Thyroid gland (tissue), 4 donors: ENCODE results near the gene PRKRIP1. TPM values are rescaled to one million over a fixed set of nuclear protein-coding genes. Genes with fewer than 3 reads are reported as not detected.

ENCODE experiments used
- DNase-seq, 2 donors: peaks; one replicate each; pipeline ENCODE4 v3.0.0-alpha.2; 2019
- H3K27ac ChIP-seq, 3 donors: fragments of 200-600 bp; sonication (generic); 1 replicate in 2 of 3; 2 replicates in 1 of 3; pipeline ENCODE4 v1.5.1; 2016 to 2019; ENCODE audit warnings: mild to moderate bottlenecking in 1 of 3, moderate library complexity in 1 of 3
- H3K27me3 ChIP-seq: fragments of 200-600 bp; sonication (generic); one replicate; pipeline ENCODE4 v1.5.1; 2019
- H3K36me3 ChIP-seq, 2 donors: fragments of 200-600 bp; sonication (generic); one replicate each; pipeline ENCODE4 v1.5.1; 2016 to 2019
- H3K4me1 ChIP-seq, 2 donors: fragments of 200-600 bp; sonication (generic); one replicate each; pipeline ENCODE4 v1.5.1; 2017 to 2019
- H3K4me3 ChIP-seq, 3 donors: fragments of 200-600 bp; sonication (generic); replicated peaks in 1 of 3; 1 replicate in 2 of 3; 2 replicates in 1 of 3; pipeline ENCODE4 v1.5.1; 2016; ENCODE audit warnings: mild to moderate bottlenecking in 1 of 3
- H3K9me3 ChIP-seq: fragments of 200-600 bp; sonication (generic); one replicate; pipeline ENCODE4 v1.5.1; 2017
- POLR2A ChIP-seq, 2 donors: fragments of 450-650 bp; IDR thresholded peaks; one replicate each; pipeline ENCODE4 v1.6.1; 2017; ENCODE audit warnings: antibody characterized with exemption in 2 of 2, mild to moderate bottlenecking in 2 of 2, moderate library complexity in 1 of 2
- WGBS, 2 donors: methylation state at CpG; one replicate each; pipeline ENCODE4 v1.1.5; 2017; 5-methylcytosine and 5-hydroxymethylcytosine counted together
- intact Hi-C: fragments of 100-400 bp; cut with DNase I; formaldehyde crosslinking; loops from one replicate; pipeline ENCODE4 v1.15.1; 2023
- total RNA-seq, 4 donors: library from RNA; depleted of rRNA; stranded (reverse); fragments of >200 nt; gene quantifications; one replicate each; pipeline ENCODE4 v1.2.3, GENCODE V29; 2016
- TF ChIP-seq, protein P1 (sequence below), 6 experiments: fragments of 200-600 bp in 3 of 6; fragments of 450-650 bp in 3 of 6; sonication (generic) in 3 of 6; IDR thresholded peaks; one replicate each; pipeline ENCODE4 v1.5.1; 2016 to 2019; ENCODE audit warnings: antibody characterized with exemption in 6 of 6, mild to moderate bottlenecking in 2 of 6, inconsistent platforms in 1 of 6, moderate library complexity in 1 of 6

The PRKRIP1 gene
- total RNA-seq, 4 donors from 2014 or later = 31.8 to 43.7 (median 37.7) TPM

- no peak for TF ChIP-seq POLR2A (IDR thresholded peaks at IDR 0.05)
- TF ChIP-seq, protein P1, sequence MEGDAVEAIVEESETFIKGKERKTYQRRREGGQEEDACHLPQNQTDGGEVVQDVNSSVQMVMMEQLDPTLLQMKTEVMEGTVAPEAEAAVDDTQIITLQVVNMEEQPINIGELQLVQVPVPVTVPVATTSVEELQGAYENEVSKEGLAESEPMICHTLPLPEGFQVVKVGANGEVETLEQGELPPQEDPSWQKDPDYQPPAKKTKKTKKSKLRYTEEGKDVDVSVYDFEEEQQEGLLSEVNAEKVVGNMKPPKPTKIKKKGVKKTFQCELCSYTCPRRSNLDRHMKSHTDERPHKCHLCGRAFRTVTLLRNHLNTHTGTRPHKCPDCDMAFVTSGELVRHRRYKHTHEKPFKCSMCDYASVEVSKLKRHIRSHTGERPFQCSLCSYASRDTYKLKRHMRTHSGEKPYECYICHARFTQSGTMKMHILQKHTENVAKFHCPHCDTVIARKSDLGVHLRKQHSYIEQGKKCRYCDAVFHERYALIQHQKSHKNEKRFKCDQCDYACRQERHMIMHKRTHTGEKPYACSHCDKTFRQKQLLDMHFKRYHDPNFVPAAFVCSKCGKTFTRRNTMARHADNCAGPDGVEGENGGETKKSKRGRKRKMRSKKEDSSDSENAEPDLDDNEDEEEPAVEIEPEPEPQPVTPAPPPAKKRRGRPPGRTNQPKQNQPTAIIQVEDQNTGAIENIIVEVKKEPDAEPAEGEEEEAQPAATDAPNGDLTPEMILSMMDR (IDR thresholded peaks at IDR 0.05) = no peak
- intact Hi-C loops = no loop called here
- no peak overlapping the region for H3K27ac ChIP-seq
- H3K4me3 ChIP-seq = no peak overlapping the region
- DNase-seq = no peak
- H3K36me3 ChIP-seq = peaks cover 14 to 20% of the 10 kb centered on the region in 2 donors
- no peaks in the 10 kb centered on the region for H3K9me3 ChIP-seq
- H3K4me1 ChIP-seq = peaks cover 0 to 7% of the 10 kb centered on the region in 2 donors
- H3K27me3 ChIP-seq = no peaks in the 10 kb centered on the region
- WGBS, 2 donors = 87 to 96% methylated on average over 4 of the region's 4 CpGs
Observed at GRCh38 chr7:102413611-102414010, 17.4 kb downstream of the PRKRIP1 start.

DNA sequence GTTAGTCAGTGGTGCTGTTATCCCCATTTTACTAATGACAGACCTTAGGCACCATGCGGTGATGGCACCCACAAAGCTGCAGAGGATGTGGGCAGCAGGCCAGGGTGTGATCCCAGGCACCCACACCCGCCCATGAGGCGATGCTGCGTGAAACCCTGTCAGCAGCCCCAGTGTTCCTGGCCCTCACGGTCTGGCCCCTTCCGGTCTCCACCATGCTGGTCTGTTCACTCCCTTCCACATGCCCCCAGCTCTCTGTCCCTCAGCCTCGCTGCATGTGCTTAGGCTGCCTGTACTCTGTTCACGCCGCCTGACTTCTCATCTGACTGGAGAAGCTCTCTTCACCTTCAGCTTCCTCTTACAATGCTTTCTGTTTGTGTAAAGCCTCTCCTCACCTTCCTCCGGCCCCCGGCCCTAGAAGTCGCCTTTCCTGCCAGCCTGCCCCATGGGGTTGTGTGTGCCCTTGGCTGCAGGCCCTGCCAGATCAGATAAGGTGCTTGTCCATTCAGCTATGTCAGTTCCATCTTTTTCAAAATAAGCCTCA is 19.6 kb downstream of the PRKRIP1 start:
- H3K36me3 ChIP-seq = peaks cover 14 to 16% of the 10 kb centered on the region in 2 donors
- no peak overlapping the region for H3K27ac ChIP-seq

DNA sequence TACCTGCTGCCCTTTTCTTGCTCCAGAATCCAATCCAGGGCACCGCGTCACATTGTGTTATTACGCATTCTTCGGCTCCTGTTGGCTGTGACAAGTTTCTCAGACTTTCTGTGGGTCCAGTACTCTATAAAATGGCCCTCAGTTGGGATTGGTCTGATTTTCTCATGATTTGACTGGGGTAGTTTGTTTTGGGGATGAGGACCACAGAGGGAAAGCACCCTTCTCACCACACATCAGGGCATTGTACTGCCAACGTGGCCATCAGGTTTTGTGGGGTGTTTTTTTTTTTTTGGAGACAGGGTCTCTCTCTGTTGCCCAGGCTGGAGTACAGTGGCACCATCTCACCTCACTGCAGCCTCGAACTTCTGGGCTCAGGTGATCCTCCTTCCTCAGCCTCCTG is 20.2 kb downstream of the PRKRIP1 start:
- intact Hi-C loops = no loop called here
- no peak overlapping the region for H3K4me3 ChIP-seq
- H3K36me3 ChIP-seq = peaks cover 9 to 16% of the 10 kb centered on the region in 2 donors
- no peak overlapping the region for H3K27ac ChIP-seq
- TF ChIP-seq, protein P1 (IDR thresholded peaks at IDR 0.05) = no peak
- no peak for TF ChIP-seq POLR2A (IDR thresholded peaks at IDR 0.05)
- no peak for DNase-seq
- 88 to 94% methylated on average over 6 of the region's 6 CpGs for WGBS, 2 donors
- H3K27me3 ChIP-seq = no peaks in the 10 kb centered on the region
- no peaks in the 10 kb centered on the region for H3K9me3 ChIP-seq
- H3K4me1 ChIP-seq = peaks cover 0 to 7% of the 10 kb centered on the region in 2 donors

More for the DNA sequence above, 19.6 kb downstream of the PRKRIP1 start:
- peak; percentile 11 to 57 for DNase-seq
- Histone ChIP-seq H3K9me3 (no peaks in the 10 kb centered on the region), H3K4me1 (peaks cover 0 to 7% of the 10 kb centered on the region in 2 donors), H3K4me3 (no peak overlapping the region), H3K27me3 (no peaks in the 10 kb centered on the region)
- 48 to 76% methylated on average over 12 of the region's 12 CpGs for WGBS, 2 donors
- intact Hi-C loops = no loop called here
- no peak for TF ChIP-seq POLR2A (IDR thresholded peaks at IDR 0.05)
- TF ChIP-seq, protein P1 (IDR thresholded peaks at IDR 0.05) = no peak

DNA sequence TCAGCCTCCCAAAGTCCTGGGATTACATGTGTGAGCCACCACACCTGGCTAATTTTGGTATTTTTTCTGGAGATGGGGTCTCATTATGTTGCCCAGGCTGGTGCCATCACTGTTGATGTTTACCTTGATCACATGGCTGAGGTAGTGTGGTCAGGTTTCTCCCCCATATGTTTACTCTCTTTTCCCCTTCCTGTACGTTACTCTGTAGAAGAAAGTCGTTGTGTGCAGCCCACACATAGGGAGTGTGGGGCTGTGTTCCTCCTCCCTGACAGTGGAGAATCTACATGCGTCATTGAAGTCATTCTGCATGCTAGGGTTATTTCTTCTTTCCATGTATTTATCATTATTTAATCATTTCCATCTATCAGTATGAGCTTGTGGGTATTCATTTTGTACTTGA is 20.9 kb downstream of the PRKRIP1 start:
- DNase-seq = no peak
- peaks cover 0 to 7% of the 10 kb centered on the region in 2 donors for H3K4me1 ChIP-seq
- peaks cover 9 to 18% of the 10 kb centered on the region in 2 donors for H3K36me3 ChIP-seq
- no peak overlapping the region for H3K27ac ChIP-seq
- H3K9me3 ChIP-seq = no peaks in the 10 kb centered on the region
- intact Hi-C loops = no loop called here
- 91 to 93% methylated on average over 3 of the region's 3 CpGs for WGBS, 2 donors
- TF ChIP-seq, protein P1 (IDR thresholded peaks at IDR 0.05) = no peak
- no peak for TF ChIP-seq POLR2A (IDR thresholded peaks at IDR 0.05)
- H3K27me3 ChIP-seq = no peaks in the 10 kb centered on the region
- no peak overlapping the region for H3K4me3 ChIP-seq

DNA sequence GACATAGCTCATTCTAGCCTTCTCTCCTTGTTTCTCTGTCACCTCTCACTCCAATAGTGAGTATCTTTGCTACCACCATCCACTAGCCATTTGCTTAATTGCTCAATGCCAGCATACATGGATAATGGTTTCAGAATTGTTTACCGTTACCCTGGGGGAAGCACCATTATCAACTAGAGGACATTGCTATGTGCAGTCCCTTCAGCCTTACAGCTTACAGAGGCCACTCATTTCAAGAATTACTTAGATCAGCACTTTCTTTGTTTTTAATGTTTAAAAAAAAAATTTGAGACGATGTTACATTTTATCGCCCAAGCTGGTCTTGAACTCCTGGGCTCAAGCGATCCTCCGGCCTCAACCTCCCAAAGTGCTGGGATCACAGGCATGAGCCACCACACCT is 22.4 kb downstream of the PRKRIP1 start:
- intact Hi-C loops = no loop called here
- no peak overlapping the region for H3K27ac ChIP-seq
- H3K9me3 ChIP-seq = no peaks in the 10 kb centered on the region
- no peaks in the 10 kb centered on the region for H3K27me3 ChIP-seq
- peaks cover 0 to 3% of the 10 kb centered on the region in 2 donors for H3K4me1 ChIP-seq
- DNase-seq = no peak
- TF ChIP-seq POLR2A (IDR thresholded peaks at IDR 0.05) = no peak
- TF ChIP-seq, protein P1 (IDR thresholded peaks at IDR 0.05) = no peak
- WGBS, 2 donors = 98% methylated on average over 5 of the region's 5 CpGs
- H3K4me3 ChIP-seq = no peak overlapping the region
- H3K36me3 ChIP-seq = peaks cover 6 to 18% of the 10 kb centered on the region in 2 donors
